Heart left ventricle (tissue), 13 donors: ENCODE measurements around the gene AIG1.

Source experiments
- CTCF ChIP-seq, 12 donors: fragments of 200-600 bp; sonication (generic) in 4 of 12; IDR thresholded peaks; one replicate each; pipeline versions ENCODE4 v1.5.0 to v1.8.0; 2018 to 2022; ENCODE audit warnings: antibody characterized with exemption in 12 of 12, mild to moderate bottlenecking in 5 of 12
- POLR2A ChIP-seq, 2 donors: fragments of 450-650 bp; IDR thresholded peaks; one replicate each; pipeline ENCODE4 v1.6.1; 2017; ENCODE audit warnings: antibody characterized with exemption in 2 of 2, mild to moderate bottlenecking in 2 of 2, moderate library complexity in 2 of 2
- donor health status: ischemic (EF 13 %, LVEDD 7.1; RV severe dilation, severe dysfunction).
- donor health status: DM: no; HTN: yes; CAD: no.
- donor health status: DM: no; HTN: no; CAD: no.
- donor health status: ischemic (EF 25% LVEDD 6.9; RV normal size, moderate dysfunction).
- donor health status: ischemic (EF 25% LVEDD 5.7; RV mildly dilated, moderate dysfunction).
- donor health status: ischemic (EF 35%, LVEDD 5.7; RV mildly dilated, moderate dysfunction).
- donor health status: nonischemic (EF 11% LVEDD 7.7; RV severe dilation, severe dysfunction).
- donor health status: DM: yes; HTN: yes; CAD: no.
- donor health status: PGD.
- donor health status: ischemic (EF 29% LVEDD 5.4; RV normal size, mild dysfunction).
- donor health status: nonischemic (EF 23%, LVEDD 6.1; RV moderate dilation, normal function).

GRCh38 chr6:143176090-143177021 is 115.7 kb downstream of the AIG1 start:
- TF ChIP-seq CTCF (IDR thresholded peaks at IDR 0.05), result no peak
- TF ChIP-seq POLR2A (IDR thresholded peaks at IDR 0.05), result no peak
